K562 (cell line): ENCODE measurements around the gene CENPN. TPM values are rescaled to one million over a fixed set of nuclear protein-coding genes. Genes with fewer than 3 reads are reported as not detected.

Source experiments
- COPS2 ChIP-seq: fragments of 450-650 bp; conservative IDR thresholded peaks from 2 replicates; pipeline ENCODE4 v1.6.1; 2016; ENCODE audit warnings: mild to moderate bottlenecking, moderate library complexity
- GATAD2B ChIP-seq: fragments of 450-650 bp; IDR thresholded peaks from 2 replicates; pipeline ENCODE4 v1.6.1; 2017; ENCODE audit warnings: mild to moderate bottlenecking, borderline replicate concordance
- HNRNPK ChIP-seq: fragments of 200-400 bp; formaldehyde crosslinking; IDR thresholded peaks from one replicate; pipeline ENCODE4 v1.6.1; 2018; ENCODE audit warnings: mild to moderate bottlenecking, low read depth, low read length; ENCODE audit not compliant: poor library complexity, severe bottlenecking
- HSF4 ChIP-seq: fragments of 250-450 bp; sonication (Bioruptor Pico); IDR thresholded peaks from 2 replicates; pipeline ENCODE4 v2.1.2; 2022; ENCODE audit warnings: mild to moderate bottlenecking, moderate library complexity, borderline replicate concordance
- KAT2B ChIP-seq: IDR thresholded peaks from one replicate; pipeline ENCODE4 v1.6.1; 2012; ENCODE audit warnings: low read depth, mild to moderate bottlenecking, control low read depth, inconsistent platforms, low read length, moderate library complexity
- L3MBTL2 ChIP-seq: fragments of 450-650 bp; IDR thresholded peaks from 2 replicates; pipeline ENCODE4 v1.6.1; 2016; ENCODE audit warnings: mild to moderate bottlenecking, moderate library complexity
- LCOR ChIP-seq: sonication (generic); formaldehyde crosslinking; IDR thresholded peaks from 2 replicates; pipeline ENCODE4 v1.8.0; 2022; ENCODE audit warnings: mild to moderate bottlenecking, missing genetic modification reagents
- SUPT5H ChIP-seq: fragments of 450-650 bp; IDR thresholded peaks from 2 replicates; pipeline ENCODE4 v1.6.1; 2016
- TCF7L2 ChIP-seq: fragments of 150-350 bp; IDR thresholded peaks from 2 replicates; pipeline ENCODE4 v1.6.1; 2016; ENCODE audit warnings: low read depth, mild to moderate bottlenecking, low read length, moderate library complexity
- ZBTB1 ChIP-seq: sonication (generic); formaldehyde crosslinking; IDR thresholded peaks from 2 replicates; pipeline ENCODE4 v1.8.1; 2023; ENCODE audit warnings: missing genetic modification reagents, low read depth, mild to moderate bottlenecking, borderline replicate concordance
- ZNF124 ChIP-seq: sonication (generic); formaldehyde crosslinking; IDR thresholded peaks from 2 replicates; pipeline ENCODE4 v1.8.1; 2022; ENCODE audit warnings: missing genetic modification reagents
- ZNF217 ChIP-seq: sonication (generic); formaldehyde crosslinking; IDR thresholded peaks from 2 replicates; pipeline ENCODE4 v1.8.0; 2022; ENCODE audit warnings: mild to moderate bottlenecking, missing genetic modification reagents
- ZNF561 ChIP-seq: fragments of 450-650 bp; formaldehyde crosslinking; conservative IDR thresholded peaks from 2 replicates; pipeline ENCODE4 v1.4.0; 2020; ENCODE audit warnings: mild to moderate bottlenecking, moderate library complexity
- ZNF584 ChIP-seq: fragments of 200-800 bp; sonication (Bioruptor generic); IDR thresholded peaks from 2 replicates; pipeline ENCODE4 v1.6.1; 2016; ENCODE audit warnings: low read depth, mild to moderate bottlenecking, missing genetic modification characterization, missing compliant biosample characterization
- ZNF644 ChIP-seq: fragments of 200-800 bp; sonication (Bioruptor generic); IDR thresholded peaks from 2 replicates; pipeline ENCODE4 v1.6.1; 2016; ENCODE audit warnings: low read depth, missing genetic modification characterization, missing compliant biosample characterization
- polyA plus RNA-seq, 8 experiments: library from polyadenylated mRNA; depleted of rRNA in 4 of 8; stranded (reverse) in 5 of 8; unstranded in 3 of 8; fragments of >200 nt; fragmentation: Nextera tagmentation in 2 of 8; fragmentation: Illumina TruSeq in 1 of 8; extraction: Ambion mirVana in 2 of 8; extraction: Trizol in 1 of 8; gene quantifications; 2 replicates each; pipeline versions ENCODE4 v1.2.1 to v1.2.3, GENCODE V29; 2011 to 2014; ENCODE audit warnings: inconsistent platforms in 1 of 8, missing spikeins in 1 of 8
- total RNA-seq, 7 experiments: library from RNA; depleted of rRNA in 6 of 7; stranded (reverse); fragments of >200 nt in 6 of 7; fragmentation: Illumina TruSeq in 2 of 7; extraction: Trizol in 2 of 7; gene quantifications; 2 replicates each; pipeline versions ENCODE4 v1.2.1 to v1.2.3, GENCODE V29; 2011 to 2021; ENCODE audit warnings: low replicate concordance in 1 of 7
- TF ChIP-seq, protein P1 (sequence below), 2 experiments: fragments of 250-450 bp in 1 of 2; fragments of 450-650 bp in 1 of 2; sonication (Bioruptor Pico) in 1 of 2; IDR thresholded peaks; 2 replicates each; pipeline versions ENCODE4 v1.6.1 to v1.8.0; 2016 to 2021; ENCODE audit warnings: mild to moderate bottlenecking in 2 of 2, moderate library complexity in 2 of 2, missing compliant biosample characterization in 1 of 2, missing genetic modification characterization in 1 of 2
- TF ChIP-seq, protein P2 (sequence below): fragments of 250-450 bp; sonication (Bioruptor Pico); IDR thresholded peaks from 2 replicates; pipeline ENCODE4 v1.5.0; 2022; ENCODE audit warnings: mild to moderate bottlenecking
- TF ChIP-seq, protein P3 (sequence below): sonication (generic); formaldehyde crosslinking; IDR thresholded peaks from 2 replicates; pipeline ENCODE4 v1.8.1; 2023; ENCODE audit warnings: mild to moderate bottlenecking, missing genetic modification reagents
- TF ChIP-seq, protein P4 (sequence below): sonication (generic); formaldehyde crosslinking; IDR thresholded peaks from 2 replicates; pipeline ENCODE4 v1.8.0; 2023; ENCODE audit warnings: mild to moderate bottlenecking, missing genetic modification reagents

Gene CENPN
- total and polyA plus RNA-seq, 9 of the 15 experiments (the other 6 are each of a cell fraction or from before 2014, with no cell fraction given), result 92.3 to 384 (median 140) TPM

DNA sequence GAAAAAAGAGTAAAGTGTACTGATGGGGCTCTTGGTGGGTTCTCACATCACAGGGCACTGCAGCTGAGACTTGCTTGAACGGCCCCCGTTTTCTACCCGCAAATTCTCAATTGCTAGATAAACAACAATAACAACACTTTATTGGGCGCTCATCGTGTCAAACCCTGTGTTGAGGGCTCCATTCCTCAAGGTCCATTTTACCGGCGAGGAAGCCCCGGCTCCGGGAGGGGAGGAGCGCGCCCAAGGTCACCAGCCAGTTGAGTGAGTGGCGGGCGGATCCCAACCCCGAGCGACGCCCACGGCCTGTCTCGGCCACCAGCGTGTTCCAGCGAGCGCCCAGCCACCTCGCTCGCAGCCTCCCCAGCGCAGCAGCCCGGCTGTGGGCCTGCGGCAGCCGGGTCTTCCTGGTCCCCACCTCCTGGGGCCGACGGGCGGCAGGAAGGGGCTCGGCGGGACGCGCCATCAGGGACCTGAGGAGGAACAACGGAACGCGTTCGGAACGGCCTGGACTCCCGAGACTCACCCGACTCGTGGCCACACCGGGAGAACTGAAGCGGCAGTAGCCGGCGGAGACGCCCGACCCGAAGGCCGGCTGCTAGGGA is 702 bp upstream of the CENPN start (continued):
- TF ChIP-seq TCF7L2 (no peak), KAT2B (no peak), SUPT5H (no peak; the same call in none of the 2 replicates), ZNF217 (CRISPR knock-in tag) (no peak), ZNF124 (no peak), LCOR (CRISPR knock-in tag) (no peak; the same call in 1 of the 2 replicates), HSF4 (0 out of 2 replicates have a peak, but pooled peaks have one; percentile 35), ZBTB1 (CRISPR knock-in tag) (no peak; the same call in 1 of the 2 replicates), COPS2 (no peak), L3MBTL2 (no peak), HNRNPK (no peak), ZNF644 (tag) (no peak), ZNF561 (CRISPR knock-in tag) (no peak), GATAD2B (no peak), ZNF584 (no peak)
- TF ChIP-seq, protein P1, sequence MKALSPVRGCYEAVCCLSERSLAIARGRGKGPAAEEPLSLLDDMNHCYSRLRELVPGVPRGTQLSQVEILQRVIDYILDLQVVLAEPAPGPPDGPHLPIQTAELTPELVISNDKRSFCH (CRISPR knock-in tag; IDR thresholded peaks at IDR 0.05), result no peak
- TF ChIP-seq, protein P1 (tag; IDR thresholded peaks at IDR 0.05), result no peak
- TF ChIP-seq, protein P2, sequence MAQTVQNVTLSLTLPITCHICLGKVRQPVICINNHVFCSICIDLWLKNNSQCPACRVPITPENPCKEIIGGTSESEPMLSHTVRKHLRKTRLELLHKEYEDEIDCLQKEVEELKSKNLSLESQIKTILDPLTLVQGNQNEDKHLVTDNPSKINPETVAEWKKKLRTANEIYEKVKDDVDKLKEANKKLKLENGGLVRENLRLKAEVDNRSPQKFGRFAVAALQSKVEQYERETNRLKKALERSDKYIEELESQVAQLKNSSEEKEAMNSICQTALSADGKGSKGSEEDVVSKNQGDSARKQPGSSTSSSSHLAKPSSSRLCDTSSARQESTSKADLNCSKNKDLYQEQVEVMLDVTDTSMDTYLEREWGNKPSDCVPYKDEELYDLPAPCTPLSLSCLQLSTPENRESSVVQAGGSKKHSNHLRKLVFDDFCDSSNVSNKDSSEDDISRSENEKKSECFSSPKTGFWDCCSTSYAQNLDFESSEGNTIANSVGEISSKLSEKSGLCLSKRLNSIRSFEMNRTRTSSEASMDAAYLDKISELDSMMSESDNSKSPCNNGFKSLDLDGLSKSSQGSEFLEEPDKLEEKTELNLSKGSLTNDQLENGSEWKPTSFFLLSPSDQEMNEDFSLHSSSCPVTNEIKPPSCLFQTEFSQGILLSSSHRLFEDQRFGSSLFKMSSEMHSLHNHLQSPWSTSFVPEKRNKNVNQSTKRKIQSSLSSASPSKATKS, result no peak
- TF ChIP-seq, protein P3, sequence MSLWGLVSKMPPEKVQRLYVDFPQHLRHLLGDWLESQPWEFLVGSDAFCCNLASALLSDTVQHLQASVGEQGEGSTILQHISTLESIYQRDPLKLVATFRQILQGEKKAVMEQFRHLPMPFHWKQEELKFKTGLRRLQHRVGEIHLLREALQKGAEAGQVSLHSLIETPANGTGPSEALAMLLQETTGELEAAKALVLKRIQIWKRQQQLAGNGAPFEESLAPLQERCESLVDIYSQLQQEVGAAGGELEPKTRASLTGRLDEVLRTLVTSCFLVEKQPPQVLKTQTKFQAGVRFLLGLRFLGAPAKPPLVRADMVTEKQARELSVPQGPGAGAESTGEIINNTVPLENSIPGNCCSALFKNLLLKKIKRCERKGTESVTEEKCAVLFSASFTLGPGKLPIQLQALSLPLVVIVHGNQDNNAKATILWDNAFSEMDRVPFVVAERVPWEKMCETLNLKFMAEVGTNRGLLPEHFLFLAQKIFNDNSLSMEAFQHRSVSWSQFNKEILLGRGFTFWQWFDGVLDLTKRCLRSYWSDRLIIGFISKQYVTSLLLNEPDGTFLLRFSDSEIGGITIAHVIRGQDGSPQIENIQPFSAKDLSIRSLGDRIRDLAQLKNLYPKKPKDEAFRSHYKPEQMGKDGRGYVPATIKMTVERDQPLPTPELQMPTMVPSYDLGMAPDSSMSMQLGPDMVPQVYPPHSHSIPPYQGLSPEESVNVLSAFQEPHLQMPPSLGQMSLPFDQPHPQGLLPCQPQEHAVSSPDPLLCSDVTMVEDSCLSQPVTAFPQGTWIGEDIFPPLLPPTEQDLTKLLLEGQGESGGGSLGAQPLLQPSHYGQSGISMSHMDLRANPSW (CRISPR knock-in tag), result no peak
- TF ChIP-seq, protein P4, sequence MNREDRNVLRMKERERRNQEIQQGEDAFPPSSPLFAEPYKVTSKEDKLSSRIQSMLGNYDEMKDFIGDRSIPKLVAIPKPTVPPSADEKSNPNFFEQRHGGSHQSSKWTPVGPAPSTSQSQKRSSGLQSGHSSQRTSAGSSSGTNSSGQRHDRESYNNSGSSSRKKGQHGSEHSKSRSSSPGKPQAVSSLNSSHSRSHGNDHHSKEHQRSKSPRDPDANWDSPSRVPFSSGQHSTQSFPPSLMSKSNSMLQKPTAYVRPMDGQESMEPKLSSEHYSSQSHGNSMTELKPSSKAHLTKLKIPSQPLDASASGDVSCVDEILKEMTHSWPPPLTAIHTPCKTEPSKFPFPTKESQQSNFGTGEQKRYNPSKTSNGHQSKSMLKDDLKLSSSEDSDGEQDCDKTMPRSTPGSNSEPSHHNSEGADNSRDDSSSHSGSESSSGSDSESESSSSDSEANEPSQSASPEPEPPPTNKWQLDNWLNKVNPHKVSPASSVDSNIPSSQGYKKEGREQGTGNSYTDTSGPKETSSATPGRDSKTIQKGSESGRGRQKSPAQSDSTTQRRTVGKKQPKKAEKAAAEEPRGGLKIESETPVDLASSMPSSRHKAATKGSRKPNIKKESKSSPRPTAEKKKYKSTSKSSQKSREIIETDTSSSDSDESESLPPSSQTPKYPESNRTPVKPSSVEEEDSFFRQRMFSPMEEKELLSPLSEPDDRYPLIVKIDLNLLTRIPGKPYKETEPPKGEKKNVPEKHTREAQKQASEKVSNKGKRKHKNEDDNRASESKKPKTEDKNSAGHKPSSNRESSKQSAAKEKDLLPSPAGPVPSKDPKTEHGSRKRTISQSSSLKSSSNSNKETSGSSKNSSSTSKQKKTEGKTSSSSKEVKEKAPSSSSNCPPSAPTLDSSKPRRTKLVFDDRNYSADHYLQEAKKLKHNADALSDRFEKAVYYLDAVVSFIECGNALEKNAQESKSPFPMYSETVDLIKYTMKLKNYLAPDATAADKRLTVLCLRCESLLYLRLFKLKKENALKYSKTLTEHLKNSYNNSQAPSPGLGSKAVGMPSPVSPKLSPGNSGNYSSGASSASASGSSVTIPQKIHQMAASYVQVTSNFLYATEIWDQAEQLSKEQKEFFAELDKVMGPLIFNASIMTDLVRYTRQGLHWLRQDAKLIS (CRISPR knock-in tag), result peak; percentile 94
